Stomach (tissue), 4 donors: ENCODE results near the gene MYOG.

Source experiments
- EP300 ChIP-seq: sonication (generic); formaldehyde crosslinking; IDR thresholded peaks from one replicate; pipeline ENCODE4 v1.6.1; 2017; ENCODE audit warnings: antibody characterized with exemption
- POLR2A ChIP-seq, 4 donors: fragments of 450-650 bp; IDR thresholded peaks; one replicate each; pipeline ENCODE4 v1.6.1; 2016; ENCODE audit warnings: antibody characterized with exemption in 4 of 4, control low read depth in 2 of 4, mild to moderate bottlenecking in 1 of 4, moderate library complexity in 1 of 4
- POLR2AphosphoS5 ChIP-seq, 3 donors: sonication (generic); formaldehyde crosslinking; IDR thresholded peaks; one replicate each; pipeline ENCODE4 v1.6.1; 2016; ENCODE audit warnings: antibody characterized with exemption in 3 of 3
- TF ChIP-seq, protein P1 (sequence below), 7 experiments: fragments of 450-650 bp in 4 of 7; fragments of 200-600 bp in 3 of 7; sonication (generic) in 3 of 7; IDR thresholded peaks; one replicate each; pipeline ENCODE4 v1.5.1; 2016 to 2019; ENCODE audit warnings: antibody characterized with exemption in 7 of 7, control low read depth in 2 of 7, mild to moderate bottlenecking in 1 of 7

DNA sequence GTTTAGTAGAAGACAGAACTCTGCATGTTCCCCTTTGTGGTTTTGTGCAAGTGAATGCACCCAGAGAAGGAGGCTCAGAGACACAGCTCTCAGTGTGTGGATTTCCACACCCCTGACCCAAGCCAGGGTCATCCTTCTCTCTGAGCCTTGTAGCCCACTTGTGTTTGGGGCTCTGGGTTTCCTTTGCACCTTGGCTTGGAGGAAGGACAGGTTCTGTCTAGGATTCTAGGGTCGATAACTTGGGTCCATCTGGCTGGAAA is 27.2 kb downstream of the MYOG start:
- TF ChIP-seq POLR2A (IDR thresholded peaks at IDR 0.05) (no peak), POLR2AphosphoS5 (IDR thresholded peaks at IDR 0.05) (no peak), EP300 (no peak)
- TF ChIP-seq, protein P1, sequence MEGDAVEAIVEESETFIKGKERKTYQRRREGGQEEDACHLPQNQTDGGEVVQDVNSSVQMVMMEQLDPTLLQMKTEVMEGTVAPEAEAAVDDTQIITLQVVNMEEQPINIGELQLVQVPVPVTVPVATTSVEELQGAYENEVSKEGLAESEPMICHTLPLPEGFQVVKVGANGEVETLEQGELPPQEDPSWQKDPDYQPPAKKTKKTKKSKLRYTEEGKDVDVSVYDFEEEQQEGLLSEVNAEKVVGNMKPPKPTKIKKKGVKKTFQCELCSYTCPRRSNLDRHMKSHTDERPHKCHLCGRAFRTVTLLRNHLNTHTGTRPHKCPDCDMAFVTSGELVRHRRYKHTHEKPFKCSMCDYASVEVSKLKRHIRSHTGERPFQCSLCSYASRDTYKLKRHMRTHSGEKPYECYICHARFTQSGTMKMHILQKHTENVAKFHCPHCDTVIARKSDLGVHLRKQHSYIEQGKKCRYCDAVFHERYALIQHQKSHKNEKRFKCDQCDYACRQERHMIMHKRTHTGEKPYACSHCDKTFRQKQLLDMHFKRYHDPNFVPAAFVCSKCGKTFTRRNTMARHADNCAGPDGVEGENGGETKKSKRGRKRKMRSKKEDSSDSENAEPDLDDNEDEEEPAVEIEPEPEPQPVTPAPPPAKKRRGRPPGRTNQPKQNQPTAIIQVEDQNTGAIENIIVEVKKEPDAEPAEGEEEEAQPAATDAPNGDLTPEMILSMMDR (IDR thresholded peaks at IDR 0.05): no peak
